Caco-2 (cell line): ENCODE measurements around the gene MORN1. TPM values are rescaled to one million over a fixed set of nuclear protein-coding genes. Genes with fewer than 3 reads are reported as not detected.

Source experiments
- BruUV-seq: library from RNA; stranded (reverse); fragments of 400-500 nt; replicated peaks from 2 replicates; lab custom pipeline; 2021; lab: Mats Ljungman, UMichigan
- CTCF ChIA-PET: fragments of 300-600 bp; sonication (Branson Sonifier 250); formaldehyde crosslinking; loops from one replicate; lab custom pipeline; 2022; ENCODE audit warnings: antibody characterized with exemption; lab: Charles Lee
- POLR2A ChIA-PET: fragments of 300-600 bp; sonication (Branson Sonifier 250); formaldehyde crosslinking; loops from one replicate; lab custom pipeline; 2022; ENCODE audit warnings: antibody characterized with exemption; lab: Charles Lee
- DNase-seq, 2 experiments: peaks; one replicate each; pipeline versions ENCODE4 v3.0.0 to v3.0.0-alpha.2; 2020 to 2022
- H3K27me3 ChIP-seq: replicated peaks from 2 replicates; pipeline ENCODE4 v1.6.0; 2011; ENCODE audit warnings: low read length; ENCODE audit not compliant: control insufficient read depth, insufficient read depth
- H3K36me3 ChIP-seq: 2 replicates; pipeline ENCODE4 v1.5.1; 2011; ENCODE audit warnings: low read length; ENCODE audit not compliant: control insufficient read depth, insufficient read depth
- H3K4me1 ChIP-seq: fragments of 250-450 bp; sonication (Bioruptor Pico); 2 replicates; pipeline ENCODE4 v1.5.1; 2020; ENCODE audit warnings: mild to moderate bottlenecking
- H3K4me3 ChIP-seq: 2 replicates; pipeline ENCODE4 v1.5.1; 2011; ENCODE audit warnings: low read depth, mild to moderate bottlenecking, control low read depth, low read length
- H3K9me3 ChIP-seq: fragments of 250-450 bp; sonication (Bioruptor Pico); 2 replicates; pipeline ENCODE4 v1.5.1; 2020; ENCODE audit warnings: mild to moderate bottlenecking, moderate library complexity
- H3K27ac Mint-ChIP-seq: one replicate; pipeline ENCODE4 v1.8.0; 2022; ENCODE audit warnings: mixed read lengths; ENCODE audit not compliant: unreplicated experiment
- H3K27me3 Mint-ChIP-seq: one replicate; pipeline ENCODE4 v1.8.0; 2022; ENCODE audit warnings: mixed read lengths; ENCODE audit not compliant: insufficient read depth, unreplicated experiment
- H3K36me3 Mint-ChIP-seq: one replicate; pipeline ENCODE4 v1.8.0; 2022; ENCODE audit warnings: mild to moderate bottlenecking, mixed read lengths; ENCODE audit not compliant: insufficient read depth, unreplicated experiment
- H3K4me1 Mint-ChIP-seq: one replicate; pipeline ENCODE4 v1.8.0; 2022; ENCODE audit warnings: low read depth, mixed read lengths; ENCODE audit not compliant: unreplicated experiment
- H3K4me3 Mint-ChIP-seq: one replicate; pipeline ENCODE4 v1.8.0; 2022; ENCODE audit warnings: mild to moderate bottlenecking, moderate library complexity, mixed read lengths; ENCODE audit not compliant: unreplicated experiment
- H3K9me3 Mint-ChIP-seq: one replicate; pipeline ENCODE4 v1.8.0; 2022; ENCODE audit warnings: mixed read lengths; ENCODE audit not compliant: unreplicated experiment
- CTCF ChIP-seq, 2 experiments: fragments of 200-600 bp in 1 of 2; IDR thresholded peaks; 1 replicate in 1 of 2; 2 replicates in 1 of 2; pipeline versions ENCODE4 v1.5.1 to v1.8.0; 2011 to 2022; ENCODE audit warnings: antibody characterized with exemption in 1 of 2, control low read depth in 1 of 2, inconsistent platforms in 1 of 2, low read depth in 1 of 2, low read length in 1 of 2, mild to moderate bottlenecking in 1 of 2, moderate library complexity in 1 of 2; ENCODE audit not compliant: insufficient read depth in 1 of 2, severe bottlenecking in 1 of 2, unreplicated experiment in 1 of 2
- intact Hi-C: fragments of 100-400 bp; cut with micrococcal nuclease; formaldehyde crosslinking; loops from one replicate; pipeline ENCODE4 v1.10.0; 2022; ENCODE audit not compliant: unreplicated experiment
- total RNA-seq: library from RNA; stranded (reverse); gene quantifications from 2 replicates; pipeline ENCODE4 v1.2.3, GENCODE V29; 2022

MORN1 gene
- total RNA-seq, 1 experiment from 2014 or later, result 8.6 TPM

DNA sequence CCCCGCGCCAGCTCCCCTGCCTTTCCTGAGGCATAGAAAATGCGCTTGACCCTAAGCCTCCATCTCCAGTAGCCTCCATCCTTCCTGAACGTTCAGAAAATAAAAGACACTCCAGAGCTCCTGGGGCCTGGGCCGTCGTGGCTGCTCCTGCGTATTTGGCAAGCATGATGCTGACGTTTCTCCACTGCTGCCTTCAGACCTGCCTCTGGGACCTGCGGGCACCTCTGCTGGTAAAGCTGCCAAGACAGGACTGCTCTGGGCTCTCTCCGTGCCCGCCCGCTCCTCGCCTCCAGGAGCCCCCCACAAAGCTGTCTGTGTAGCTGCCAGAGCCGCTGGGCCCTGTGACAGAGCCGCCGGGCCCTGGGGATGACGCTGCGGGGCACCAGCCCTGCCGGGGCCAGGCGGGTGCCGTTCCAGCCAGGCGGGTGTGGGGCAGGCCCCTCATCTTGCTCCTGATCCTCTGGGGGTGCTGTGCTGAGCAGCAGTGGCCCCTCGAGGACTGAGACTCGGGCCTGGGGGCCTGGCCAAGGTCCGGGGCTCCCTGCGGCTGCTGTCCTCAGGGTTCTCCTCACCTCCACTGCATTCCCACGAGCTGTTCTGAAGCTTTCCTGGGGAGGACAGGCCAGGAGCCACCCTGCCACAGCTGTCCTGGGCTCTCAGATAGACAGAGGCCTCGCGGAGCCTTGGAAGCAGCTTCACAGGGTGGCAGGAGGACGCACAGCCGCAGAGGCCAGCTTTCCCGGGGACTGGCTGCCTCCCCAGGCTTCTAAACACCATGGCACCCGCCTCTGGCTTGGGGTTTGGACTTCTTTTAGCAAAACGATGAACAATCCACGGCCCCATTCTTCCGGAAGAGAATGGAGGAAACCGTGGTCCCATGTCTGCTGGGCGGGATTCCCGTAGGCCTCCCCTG, 48.1 kb downstream of the MORN1 start:
- no TSS peak for BruUV-seq
- no peaks in the 10 kb centered on the region for H3K4me1 Mint-ChIP-seq
- ChIA-PET POLR2A (no interaction called here), CTCF (no interaction called here)
- H3K36me3 ChIP-seq, result no peaks in the 10 kb centered on the region
- no peak overlapping the region for H3K27ac Mint-ChIP-seq
- no peaks in the 10 kb centered on the region for H3K27me3 Mint-ChIP-seq
- H3K4me3 ChIP-seq, result no peak overlapping the region
- intact Hi-C loops, result no loop called here
- no peaks in the 10 kb centered on the region for H3K9me3 Mint-ChIP-seq
- no peaks in the 10 kb centered on the region for H3K9me3 ChIP-seq
- H3K27me3 ChIP-seq, result no peaks in the 10 kb centered on the region
- DNase-seq, result no peak
- no peaks in the 10 kb centered on the region for H3K4me1 ChIP-seq
- no peak for TF ChIP-seq CTCF (IDR thresholded peaks at IDR 0.05; ENCODE audit: insufficient read depth in 1 of 2, low read depth in 1 of 2, low read length in 1 of 2, severe bottlenecking in 1 of 2, unreplicated experiment in 1 of 2)
- H3K4me3 Mint-ChIP-seq, result no peak overlapping the region
- peaks cover 4% of the 10 kb centered on the region for H3K36me3 Mint-ChIP-seq

DNA sequence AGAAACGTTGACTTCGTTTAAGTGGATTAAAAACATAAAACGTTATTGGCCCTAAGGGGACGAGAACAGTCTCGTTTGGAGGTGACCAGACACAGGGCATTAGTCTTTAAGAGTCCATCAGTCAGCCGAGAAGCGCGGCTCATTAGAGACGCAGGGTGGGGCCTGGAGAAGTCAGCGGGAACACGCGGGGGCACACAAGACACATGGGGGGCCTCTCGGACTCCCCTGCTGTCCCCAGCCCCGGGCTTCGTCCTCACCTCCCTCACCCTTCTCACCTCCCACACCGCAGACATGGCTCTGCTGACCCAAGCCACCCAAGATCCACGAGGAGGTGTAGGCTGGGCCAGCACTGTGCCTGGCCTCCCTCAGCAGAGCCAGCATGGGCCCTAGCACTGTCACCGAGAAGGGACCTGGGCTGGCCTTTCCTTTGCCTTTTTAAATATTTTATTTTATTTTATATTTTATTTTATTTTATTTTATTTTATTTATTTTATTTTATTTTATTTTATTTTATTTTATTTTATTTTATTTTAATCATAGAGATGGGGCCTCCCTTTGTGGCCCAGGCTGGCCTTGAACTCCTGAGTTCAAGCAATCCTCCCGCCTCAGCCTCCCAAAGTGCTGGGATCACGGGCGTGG, 48.9 kb downstream of the MORN1 start:
- H3K36me3 Mint-ChIP-seq, result peaks cover 4% of the 10 kb centered on the region
- H3K4me3 Mint-ChIP-seq, result no peak overlapping the region
- ChIA-PET CTCF (no interaction called here), POLR2A (no interaction called here)
- no peak for TF ChIP-seq CTCF (IDR thresholded peaks at IDR 0.05; ENCODE audit: insufficient read depth in 1 of 2, low read depth in 1 of 2, low read length in 1 of 2, severe bottlenecking in 1 of 2, unreplicated experiment in 1 of 2)
- no peak overlapping the region for H3K4me3 ChIP-seq
- no peaks in the 10 kb centered on the region for H3K9me3 Mint-ChIP-seq
- no peak for DNase-seq
- no peaks in the 10 kb centered on the region for H3K27me3 ChIP-seq
- no peaks in the 10 kb centered on the region for H3K4me1 Mint-ChIP-seq
- H3K36me3 ChIP-seq, result no peaks in the 10 kb centered on the region
- no TSS peak for BruUV-seq
- H3K4me1 ChIP-seq, result no peaks in the 10 kb centered on the region
- no peaks in the 10 kb centered on the region for H3K27me3 Mint-ChIP-seq
- intact Hi-C loops, result no loop called here
- no peak overlapping the region for H3K27ac Mint-ChIP-seq
- H3K9me3 ChIP-seq, result no peaks in the 10 kb centered on the region

- Histone ChIP-seq H3K27me3 (no peaks in the 10 kb centered on the region), H3K4me1 (no peaks in the 10 kb centered on the region), H3K9me3 (no peaks in the 10 kb centered on the region), H3K4me3 (no peak overlapping the region), H3K36me3 (no peaks in the 10 kb centered on the region)
- Mint-ChIP-seq H3K27me3 (no peaks in the 10 kb centered on the region), H3K27ac (no peak overlapping the region), H3K9me3 (no peaks in the 10 kb centered on the region), H3K36me3 (peaks cover 4% of the 10 kb centered on the region), H3K4me1 (no peaks in the 10 kb centered on the region), H3K4me3 (no peak overlapping the region)
- no peak for TF ChIP-seq CTCF (IDR thresholded peaks at IDR 0.05; ENCODE audit: insufficient read depth in 1 of 2, low read depth in 1 of 2, low read length in 1 of 2, severe bottlenecking in 1 of 2, unreplicated experiment in 1 of 2)
- POLR2A ChIA-PET, result no interaction called here
- CTCF ChIA-PET, result no interaction called here
- intact Hi-C loops, result no loop called here
- BruUV-seq, result no TSS peak
- DNase-seq, result no peak
Observed at GRCh38 chr1:2341706-2342383, 49.5 kb downstream of the MORN1 start.
